ENCODE data around the gene STN1.

- TF ChIP-seq EP300 (IDR thresholded peaks at IDR 0.05; ENCODE audit: borderline replicate concordance) (no peak), MAX (IDR thresholded peaks at IDR 0.05) (no peak), RAD21 (IDR thresholded peaks at IDR 0.05; ENCODE audit: low read depth) (no peak), CEBPB (IDR thresholded peaks at IDR 0.05) (no peak), EGR1 (IDR thresholded peaks at IDR 0.05) (no peak)
Observed at GRCh38 chr10:103849212-103849877, 68.6 kb downstream of the STN1 start.
